ENCODE data around the gene WDR81.

GRCh38 chr17:1776857-1777256 lies 52.4 kb downstream of the WDR81 start:
- no peak for TF ChIP-seq CTCF (conservative IDR thresholded peaks at IDR 0.05; ENCODE audit: low read depth in 2 of 2)
- TF ChIP-seq POLR2AphosphoS5 (IDR thresholded peaks at IDR 0.05; ENCODE audit: low read depth), result no peak
